A549 (cell line): Measurements from ENCODE around the gene ST13. TPM values are rescaled to one million over a fixed set of nuclear protein-coding genes. Genes with fewer than 3 reads are reported as not detected.

Experiments used
- ATAC-seq, 2 experiments: fragments of 200-7000 bp in 1 of 2; fragments of >200 bp in 1 of 2; cut with Nextera tagmentation in 1 of 2; cut with Tn5 transposase in 1 of 2; 3 replicates each; pipeline versions ENCODE4 v1.8.0 to v1.9.1; 2018 to 2020; ENCODE audit warnings: mild to moderate bottlenecking in 1 of 2, moderate library complexity in 1 of 2
- CTCF ChIA-PET: fragments of 300-600 bp; sonication (Branson Sonifier 250); formaldehyde crosslinking; extraction: SDS; loops from one replicate; lab custom pipeline; 2021; ENCODE audit warnings: antibody characterized with exemption, inconsistent platforms; lab: Yijun Ruan, JAX
- POLR2A ChIA-PET: fragments of 350-600 bp; formaldehyde crosslinking; extraction: SDS; loops from one replicate; lab custom pipeline; 2021; ENCODE audit warnings: antibody characterized with exemption, inconsistent platforms; lab: Yijun Ruan, JAX
- DNase-seq, 2 experiments: peaks; one replicate each; pipeline versions ENCODE4 v3.0.0 to v3.0.0-alpha.2; 2011 to 2016; ENCODE audit warnings: low read depth in 1 of 2, low spot score in 1 of 2
- FAIRE-seq: peaks from 2 replicates; lab custom pipeline; 2011; peaks lifted over from hg19 to GRCh38; lab: Jason Lieb, UNC
- H3K27ac ChIP-seq, 2 experiments: fragments of >200 bp; sonication (Bioruptor Twin); formaldehyde crosslinking; 3 replicates each; pipeline ENCODE4 v1.5.1; 2016 to 2017
- H3K4me1 ChIP-seq: fragments of >200 bp; sonication (Bioruptor Twin); formaldehyde crosslinking; 3 replicates; pipeline ENCODE4 v1.6.1; 2016
- H3K4me2 ChIP-seq: fragments of >200 bp; sonication (Bioruptor Twin); formaldehyde crosslinking; 3 replicates; pipeline ENCODE4 v1.6.1; 2016
- H3K4me3 ChIP-seq: fragments of >200 bp; sonication (Bioruptor Twin); formaldehyde crosslinking; 3 replicates; pipeline ENCODE4 v1.5.1; 2016
- H3K9me3 ChIP-seq: fragments of >200 bp; sonication (Bioruptor Twin); formaldehyde crosslinking; 3 replicates; pipeline ENCODE4 v1.6.1; 2016
- BHLHE40 ChIP-seq: IDR thresholded peaks from 2 replicates; pipeline ENCODE4 v1.6.1; 2012; ENCODE audit warnings: low read depth, low read length, inconsistent platforms
- CBX2 ChIP-seq: fragments of 200-600 bp; sonication (generic); IDR thresholded peaks from 2 replicates; pipeline ENCODE4 v1.6.1; 2016; ENCODE audit warnings: low read depth, mild to moderate bottlenecking, borderline replicate concordance
- CEBPB ChIP-seq, 2 experiments: fragments of >200 bp in 1 of 2; sonication (Bioruptor Twin) in 1 of 2; formaldehyde crosslinking in 1 of 2; IDR thresholded peaks; 2 replicates each; pipeline ENCODE4 v1.6.1; 2012 to 2016
- CHD2 ChIP-seq: fragments of 150-350 bp; IDR thresholded peaks from 2 replicates; pipeline ENCODE4 v1.6.1; 2014; ENCODE audit warnings: low read length; ENCODE audit not compliant: partially characterized antibody
- CHD4 ChIP-seq: fragments of 200-600 bp; sonication (generic); IDR thresholded peaks from 2 replicates; pipeline ENCODE4 v1.6.1; 2016; ENCODE audit warnings: antibody characterized with exemption, mild to moderate bottlenecking, borderline replicate concordance
- EP300 ChIP-seq, 2 experiments: fragments of >200 bp; sonication (Bioruptor Twin); formaldehyde crosslinking; IDR thresholded peaks; 2 replicates in 1 of 2; 3 replicates in 1 of 2; pipeline ENCODE4 v1.6.1; 2016 to 2017
- FOSB ChIP-seq: fragments of 250-450 bp; sonication (Bioruptor Pico); IDR thresholded peaks from 2 replicates; pipeline ENCODE4 v1.5.0; 2020; ENCODE audit warnings: mild to moderate bottlenecking, moderate library complexity
- FOSL2 ChIP-seq, 2 experiments: fragments of 450-650 bp in 1 of 2; fragments of >200 bp in 1 of 2; sonication (Bioruptor Twin) in 1 of 2; formaldehyde crosslinking; IDR thresholded peaks; 2 replicates each; pipeline versions ENCODE4 v1.5.0 to v1.6.1; 2016 to 2020; ENCODE audit warnings: mild to moderate bottlenecking in 1 of 2, moderate library complexity in 1 of 2
- FOXS1 ChIP-seq: fragments of 250-450 bp; sonication (Bioruptor Pico); IDR thresholded peaks from 2 replicates; pipeline ENCODE4 v1.5.0; 2020; ENCODE audit warnings: mild to moderate bottlenecking, moderate library complexity
- GATA3 ChIP-seq: IDR thresholded peaks from 2 replicates; pipeline ENCODE4 v1.6.1; 2012; ENCODE audit warnings: borderline replicate concordance
- HOXA7 ChIP-seq: fragments of 250-450 bp; sonication (Bioruptor Pico); IDR thresholded peaks from 2 replicates; pipeline ENCODE4 v1.5.0; 2020; ENCODE audit warnings: mild to moderate bottlenecking, moderate library complexity
- KDM5A ChIP-seq: fragments of 200-600 bp; sonication (generic); IDR thresholded peaks from 2 replicates; pipeline ENCODE4 v1.6.1; 2016; ENCODE audit warnings: antibody characterized with exemption, mild to moderate bottlenecking
- MAFK ChIP-seq: fragments of 450-650 bp; IDR thresholded peaks from 2 replicates; pipeline ENCODE4 v1.6.1; 2014; ENCODE audit not compliant: partially characterized antibody
- MAZ ChIP-seq: fragments of 150-350 bp; IDR thresholded peaks from 2 replicates; pipeline ENCODE4 v1.6.1; 2014; ENCODE audit warnings: antibody characterized with exemption, low read depth, low read length, borderline replicate concordance
- MYC ChIP-seq: IDR thresholded peaks from 2 replicates; pipeline ENCODE4 v1.6.1; 2012; ENCODE audit warnings: mild to moderate bottlenecking, inconsistent platforms, low read length, improper control_type of control experiment, borderline replicate concordance
- NPAS2 ChIP-seq: fragments of 250-450 bp; sonication (Bioruptor Pico); IDR thresholded peaks from 2 replicates; pipeline ENCODE4 v1.8.0; 2022; ENCODE audit warnings: mild to moderate bottlenecking, moderate library complexity, borderline replicate concordance
- RARB ChIP-seq: fragments of 250-450 bp; sonication (Bioruptor Pico); IDR thresholded peaks from 2 replicates; pipeline ENCODE4 v1.8.0; 2021; ENCODE audit warnings: mild to moderate bottlenecking, moderate library complexity
- RFX5 ChIP-seq: fragments of 450-650 bp; IDR thresholded peaks from 2 replicates; pipeline ENCODE4 v1.7.1; 2014; ENCODE audit warnings: antibody characterized with exemption, mild to moderate bottlenecking, moderate library complexity
- SMC3 ChIP-seq: fragments of >200 bp; sonication (Bioruptor Twin); formaldehyde crosslinking; IDR thresholded peaks from 3 replicates; pipeline ENCODE4 v1.6.1; 2018; ENCODE audit warnings: inconsistent platforms
- SREBF2 ChIP-seq: fragments of 450-650 bp; IDR thresholded peaks from 2 replicates; pipeline ENCODE4 v1.6.1; 2014; ENCODE audit warnings: mild to moderate bottlenecking, moderate library complexity
- ZC3H11A ChIP-seq: fragments of 450-650 bp; IDR thresholded peaks from 2 replicates; pipeline ENCODE4 v1.6.1; 2014; ENCODE audit warnings: antibody characterized with exemption, mild to moderate bottlenecking
- WGBS: methylation state at CpG from one replicate; pipeline ENCODE4 v1.1.6; 2017; ENCODE audit errors: missing lambda C conversion rate; 5-methylcytosine and 5-hydroxymethylcytosine counted together
- polyA plus RNA-seq, 4 experiments: library from polyadenylated mRNA; depleted of rRNA in 3 of 4; stranded (reverse); fragments of >200 nt; fragmentation: RNase III in 1 of 4; extraction: RNeasy Plus Mini Kit Qiagen cat#74134 plus additional on column Dnase treatment in 1 of 4; gene quantifications; 2 replicates in 3 of 4; 3 replicates in 1 of 4; pipeline ENCODE4 v1.2.3, GENCODE V29; 2011 to 2017
- TF ChIP-seq, protein P1 (sequence below): IDR thresholded peaks from 2 replicates; pipeline ENCODE4 v1.6.1; 2012; ENCODE audit warnings: low read depth, borderline replicate concordance
- TF ChIP-seq, protein P2 (sequence below): fragments of >200 bp; sonication (Bioruptor Twin); formaldehyde crosslinking; IDR thresholded peaks from 3 replicates; pipeline ENCODE4 v1.6.1; 2016
- TF ChIP-seq, protein P3 (sequence below): fragments of >200 bp; sonication (Bioruptor Twin); formaldehyde crosslinking; IDR thresholded peaks from 2 replicates; pipeline ENCODE4 v1.6.1; 2016
- TF ChIP-seq, protein P4 (sequence below): IDR thresholded peaks from 2 replicates; pipeline ENCODE4 v1.6.1; 2012
- TF ChIP-seq, protein P5 (sequence below): fragments of 200-600 bp; sonication (generic); IDR thresholded peaks from 2 replicates; pipeline ENCODE4 v1.6.1; 2016; ENCODE audit warnings: antibody characterized with exemption, mild to moderate bottlenecking, moderate library complexity
- TF ChIP-seq, protein P6 (sequence below): fragments of 150-350 bp; IDR thresholded peaks from 2 replicates; pipeline ENCODE4 v1.6.1; 2014; ENCODE audit warnings: low read depth, mild to moderate bottlenecking, low read length

Gene ST13
- polyA plus RNA-seq, 2 of the 4 experiments (the other 2 are of a cell fraction): 181 to 227 TPM

DNA sequence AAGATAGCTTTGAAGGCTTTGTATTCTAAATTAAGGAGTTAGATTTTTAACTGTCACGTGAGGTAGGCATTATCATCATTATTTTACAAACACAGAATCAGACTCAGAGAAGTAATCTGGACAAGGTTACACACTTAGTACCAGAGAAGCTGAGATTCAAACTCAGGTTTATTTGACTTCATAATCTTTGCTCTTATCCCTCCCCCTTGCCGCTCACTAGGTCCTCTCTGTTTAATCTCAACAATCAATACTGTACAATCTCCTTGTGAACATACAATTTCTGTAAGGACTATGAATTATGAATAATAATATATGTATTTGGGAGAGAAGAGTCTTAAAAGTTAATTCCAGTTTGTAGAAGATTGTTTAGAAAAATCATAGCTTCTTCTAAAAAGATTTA is 10.7 kb upstream of the ST13 start (continued):
- TF ChIP-seq ZC3H11A (no peak), FOXS1 (CRISPR knock-in tag) (no peak)
- TF ChIP-seq, protein P1, sequence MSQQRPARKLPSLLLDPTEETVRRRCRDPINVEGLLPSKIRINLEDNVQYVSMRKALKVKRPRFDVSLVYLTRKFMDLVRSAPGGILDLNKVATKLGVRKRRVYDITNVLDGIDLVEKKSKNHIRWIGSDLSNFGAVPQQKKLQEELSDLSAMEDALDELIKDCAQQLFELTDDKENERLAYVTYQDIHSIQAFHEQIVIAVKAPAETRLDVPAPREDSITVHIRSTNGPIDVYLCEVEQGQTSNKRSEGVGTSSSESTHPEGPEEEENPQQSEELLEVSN: no peak

DNA sequence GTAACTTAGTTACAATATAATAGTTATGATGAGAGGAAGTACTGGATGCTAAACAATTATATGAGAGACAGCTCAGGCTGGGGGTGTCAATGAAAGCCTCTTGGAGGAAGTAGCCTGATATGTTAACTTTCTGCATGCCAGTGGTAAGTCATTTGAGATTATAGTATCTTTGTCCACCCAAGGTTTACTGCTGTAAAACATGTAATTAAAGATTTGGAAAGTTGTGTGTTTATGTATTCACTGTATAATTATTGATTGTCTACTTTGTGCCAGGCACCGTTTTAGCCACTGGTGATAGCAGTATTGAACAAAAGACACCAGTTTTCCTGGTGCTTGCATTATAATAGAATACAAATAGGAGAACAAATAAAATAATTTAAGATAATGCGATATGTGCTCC is 6.1 kb upstream of the ST13 start:
- Histone ChIP-seq H3K27ac (no peak overlapping the region), H3K4me3 (no peak overlapping the region), H3K4me2 (no peak overlapping the region), H3K4me1 (peaks cover 11% of the 10 kb centered on the region; the same call in 2 of the 3 replicates), H3K9me3 (no peaks in the 10 kb centered on the region)
- DNase-seq (no peak), FAIRE-seq (no peak), ATAC-seq (no peak)
- CTCF ChIA-PET: interaction anchor here (0.8 kb wide), 1 partner anchor 43 kb away, joined by 3 read pairs; the partner anchor contains the start of gene SLC25A17
- WGBS: 88% methylated on average over 2 of the region's 2 CpGs
- TF ChIP-seq GATA3: no peak
- no peak for TF ChIP-seq BHLHE40
- TF ChIP-seq NPAS2 (CRISPR knock-in tag): no peak
- no peak for TF ChIP-seq FOSL2 (IDR thresholded peaks at IDR 0.05)
- no peak for TF ChIP-seq FOSL2 (CRISPR knock-in tag; IDR thresholded peaks at IDR 0.05)
- TF ChIP-seq SREBF2: no peak
- no peak for TF ChIP-seq EP300 (IDR thresholded peaks at IDR 0.05)
- no peak for TF ChIP-seq MAFK
- no peak for TF ChIP-seq FOSB
- no peak for TF ChIP-seq KDM5A
- no peak for TF ChIP-seq CBX2
- TF ChIP-seq MYC: no peak
- TF ChIP-seq RARB: no peak
- TF ChIP-seq SMC3: no peak
- POLR2A ChIA-PET: no interaction called here

DNA sequence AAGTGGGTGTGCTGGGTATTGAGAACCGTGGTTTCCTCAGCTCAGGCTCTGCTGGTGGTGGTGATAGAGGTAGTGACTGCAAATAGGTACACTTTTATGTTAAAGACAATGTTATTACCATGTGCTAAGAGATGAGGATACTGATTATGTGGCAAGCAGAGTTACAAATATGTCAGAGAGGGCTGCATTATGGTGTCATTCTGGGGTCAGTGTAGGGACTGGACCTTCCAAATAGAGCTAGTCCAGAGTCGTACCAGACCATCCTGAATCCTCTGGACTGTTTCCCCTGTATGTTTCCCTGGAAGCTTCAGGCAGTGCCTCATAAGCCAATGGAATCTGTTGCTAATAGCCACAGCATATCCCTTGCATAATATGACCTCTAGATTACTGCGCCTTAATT is 5.6 kb upstream of the ST13 start, which contains the start of gene DNAJB7:
Gene DNAJB7 (minus strand): TSS at position 101 of the 400 bp plus-strand sequence. CDS start 119 bp downstream, outside the sequence.
- Histone ChIP-seq H3K4me1 (peaks cover 11% of the 10 kb centered on the region; the same call in 2 of the 3 replicates), H3K4me2 (no peak within 1 kb of the TSS), H3K27ac (no peak within 1 kb of the TSS), H3K4me3 (no peak within 1 kb of the TSS), H3K9me3 (no peaks in the 10 kb centered on the region)
- FAIRE-seq (no peak), ATAC-seq (no peak), DNase-seq (no peak)
- TF ChIP-seq CEBPB (IDR thresholded peaks at IDR 0.05) (no peak), EP300 (IDR thresholded peaks at IDR 0.05) (no peak), MAZ (no peak), CHD4 (no peak), BHLHE40 (no peak), CHD2 (no peak), RFX5 (no peak), HOXA7 (no peak)
- TF ChIP-seq, protein P2, sequence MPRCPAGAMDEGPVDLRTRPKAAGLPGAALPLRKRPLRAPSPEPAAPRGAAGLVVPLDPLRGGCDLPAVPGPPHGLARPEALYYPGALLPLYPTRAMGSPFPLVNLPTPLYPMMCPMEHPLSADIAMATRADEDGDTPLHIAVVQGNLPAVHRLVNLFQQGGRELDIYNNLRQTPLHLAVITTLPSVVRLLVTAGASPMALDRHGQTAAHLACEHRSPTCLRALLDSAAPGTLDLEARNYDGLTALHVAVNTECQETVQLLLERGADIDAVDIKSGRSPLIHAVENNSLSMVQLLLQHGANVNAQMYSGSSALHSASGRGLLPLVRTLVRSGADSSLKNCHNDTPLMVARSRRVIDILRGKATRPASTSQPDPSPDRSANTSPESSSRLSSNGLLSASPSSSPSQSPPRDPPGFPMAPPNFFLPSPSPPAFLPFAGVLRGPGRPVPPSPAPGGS: no peak
- TF ChIP-seq, protein P3, sequence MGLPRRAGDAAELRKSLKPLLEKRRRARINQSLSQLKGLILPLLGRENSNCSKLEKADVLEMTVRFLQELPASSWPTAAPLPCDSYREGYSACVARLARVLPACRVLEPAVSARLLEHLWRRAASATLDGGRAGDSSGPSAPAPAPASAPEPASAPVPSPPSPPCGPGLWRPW: no peak
- TF ChIP-seq, protein P4, sequence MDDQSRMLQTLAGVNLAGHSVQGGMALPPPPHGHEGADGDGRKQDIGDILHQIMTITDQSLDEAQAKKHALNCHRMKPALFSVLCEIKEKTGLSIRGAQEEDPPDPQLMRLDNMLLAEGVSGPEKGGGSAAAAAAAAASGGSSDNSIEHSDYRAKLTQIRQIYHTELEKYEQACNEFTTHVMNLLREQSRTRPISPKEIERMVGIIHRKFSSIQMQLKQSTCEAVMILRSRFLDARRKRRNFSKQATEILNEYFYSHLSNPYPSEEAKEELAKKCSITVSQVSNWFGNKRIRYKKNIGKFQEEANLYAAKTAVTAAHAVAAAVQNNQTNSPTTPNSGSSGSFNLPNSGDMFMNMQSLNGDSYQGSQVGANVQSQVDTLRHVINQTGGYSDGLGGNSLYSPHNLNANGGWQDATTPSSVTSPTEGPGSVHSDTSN: no peak
- TF ChIP-seq, protein P5, sequence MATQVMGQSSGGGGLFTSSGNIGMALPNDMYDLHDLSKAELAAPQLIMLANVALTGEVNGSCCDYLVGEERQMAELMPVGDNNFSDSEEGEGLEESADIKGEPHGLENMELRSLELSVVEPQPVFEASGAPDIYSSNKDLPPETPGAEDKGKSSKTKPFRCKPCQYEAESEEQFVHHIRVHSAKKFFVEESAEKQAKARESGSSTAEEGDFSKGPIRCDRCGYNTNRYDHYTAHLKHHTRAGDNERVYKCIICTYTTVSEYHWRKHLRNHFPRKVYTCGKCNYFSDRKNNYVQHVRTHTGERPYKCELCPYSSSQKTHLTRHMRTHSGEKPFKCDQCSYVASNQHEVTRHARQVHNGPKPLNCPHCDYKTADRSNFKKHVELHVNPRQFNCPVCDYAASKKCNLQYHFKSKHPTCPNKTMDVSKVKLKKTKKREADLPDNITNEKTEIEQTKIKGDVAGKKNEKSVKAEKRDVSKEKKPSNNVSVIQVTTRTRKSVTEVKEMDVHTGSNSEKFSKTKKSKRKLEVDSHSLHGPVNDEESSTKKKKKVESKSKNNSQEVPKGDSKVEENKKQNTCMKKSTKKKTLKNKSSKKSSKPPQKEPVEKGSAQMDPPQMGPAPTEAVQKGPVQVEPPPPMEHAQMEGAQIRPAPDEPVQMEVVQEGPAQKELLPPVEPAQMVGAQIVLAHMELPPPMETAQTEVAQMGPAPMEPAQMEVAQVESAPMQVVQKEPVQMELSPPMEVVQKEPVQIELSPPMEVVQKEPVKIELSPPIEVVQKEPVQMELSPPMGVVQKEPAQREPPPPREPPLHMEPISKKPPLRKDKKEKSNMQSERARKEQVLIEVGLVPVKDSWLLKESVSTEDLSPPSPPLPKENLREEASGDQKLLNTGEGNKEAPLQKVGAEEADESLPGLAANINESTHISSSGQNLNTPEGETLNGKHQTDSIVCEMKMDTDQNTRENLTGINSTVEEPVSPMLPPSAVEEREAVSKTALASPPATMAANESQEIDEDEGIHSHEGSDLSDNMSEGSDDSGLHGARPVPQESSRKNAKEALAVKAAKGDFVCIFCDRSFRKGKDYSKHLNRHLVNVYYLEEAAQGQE: no peak
- TF ChIP-seq, protein P6, sequence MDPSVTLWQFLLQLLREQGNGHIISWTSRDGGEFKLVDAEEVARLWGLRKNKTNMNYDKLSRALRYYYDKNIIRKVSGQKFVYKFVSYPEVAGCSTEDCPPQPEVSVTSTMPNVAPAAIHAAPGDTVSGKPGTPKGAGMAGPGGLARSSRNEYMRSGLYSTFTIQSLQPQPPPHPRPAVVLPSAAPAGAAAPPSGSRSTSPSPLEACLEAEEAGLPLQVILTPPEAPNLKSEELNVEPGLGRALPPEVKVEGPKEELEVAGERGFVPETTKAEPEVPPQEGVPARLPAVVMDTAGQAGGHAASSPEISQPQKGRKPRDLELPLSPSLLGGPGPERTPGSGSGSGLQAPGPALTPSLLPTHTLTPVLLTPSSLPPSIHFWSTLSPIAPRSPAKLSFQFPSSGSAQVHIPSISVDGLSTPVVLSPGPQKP: no peak
- POLR2A ChIA-PET: no interaction called here
- CTCF ChIA-PET: interaction anchor here (0.8 kb wide), 1 partner anchor 43 kb away, joined by 3 read pairs; the partner anchor contains the start of gene SLC25A17
- 84% methylated on average over 3 of the region's 3 CpGs for WGBS
